NCI-H82 (cell line): ENCODE results near the gene TP53INP2.
"Not testable (repeated sequence)": the region's sequence is repeated elsewhere in the genome, so short reads cannot be mapped to it uniquely, and the experiment has no call there.

Source experiments
- DNase-seq: peaks from one replicate; lab custom pipeline; 2025; lab: John Stamatoyannopoulos, UW

Gene TP53INP2

GRCh38 chr20:34705397-34706301 is 1.5 kb downstream of the TP53INP2 start:
- peak; percentile 72 for DNase-seq

GRCh38 chr20:34706302-34706875 is 2.2 kb downstream of the TP53INP2 start:
- DNase-seq: no peak

GRCh38 chr20:34706912-34707784 is 3.0 kb downstream of the TP53INP2 start:
- peak; percentile 23 for DNase-seq

GRCh38 chr20:34708621-34709043 is 4.5 kb downstream of the TP53INP2 start:
- DNase-seq: peak; percentile 33

- DNase-seq: no peak
Measured at GRCh38 chr20:34709044-34709830, 5.1 kb downstream of the TP53INP2 start.

- DNase-seq: no peak
Measured at GRCh38 chr20:34709831-34710567, 5.9 kb downstream of the TP53INP2 start.

- DNase-seq: no peak
Measured at GRCh38 chr20:34710568-34710839, 6.4 kb downstream of the TP53INP2 start.

- DNase-seq: no peak
Measured at GRCh38 chr20:34710861-34711574, 6.9 kb downstream of the TP53INP2 start.

- DNase-seq: no peak
Measured at GRCh38 chr20:34711813-34712430, 7.8 kb downstream of the TP53INP2 start.

- DNase-seq: no peak
Measured at GRCh38 chr20:34712525-34713192, 8.5 kb downstream of the TP53INP2 start.

GRCh38 chr20:34713194-34713943 is 9.2 kb downstream of the TP53INP2 start:
- peak; percentile 86 for DNase-seq

GRCh38 chr20:34713944-34714515 is 9.9 kb downstream of the TP53INP2 start:
- DNase-seq: not testable (repeated sequence)

GRCh38 chr20:34715384-34715783 is 11.2 kb downstream of the TP53INP2 start:
- DNase-seq: no peak

- no peak for DNase-seq
Measured at GRCh38 chr20:34716921-34717229, 12.7 kb downstream of the TP53INP2 start.

- DNase-seq: no peak
Measured at GRCh38 chr20:34717230-34718095, 13.3 kb downstream of the TP53INP2 start.

GRCh38 chr20:34719242-34720017 is 15.3 kb downstream of the TP53INP2 start:
- not testable (repeated sequence) for DNase-seq

GRCh38 chr20:34720266-34720665 is 16.1 kb downstream of the TP53INP2 start:
- DNase-seq: no peak
